GM21447 (cell line): ENCODE measurements around the gene EVC2.

Experiments used
- ATAC-seq: cut with Tn5 transposase; IDR thresholded peaks from one replicate; pipeline ENCODE4 v1.9.1; 2021; ENCODE audit not compliant: unreplicated experiment

The EVC2 gene

GRCh38 chr4:5678977-5679376 is 29.4 kb downstream of the EVC2 start:
- no peak for ATAC-seq

- ATAC-seq = no peak
Measured at GRCh38 chr4:5676763-5677162, 31.6 kb downstream of the EVC2 start.

- ATAC-seq = no peak
Measured at GRCh38 chr4:5666741-5667140, 41.6 kb downstream of the EVC2 start.

- ATAC-seq = no peak
Measured at GRCh38 chr4:5664778-5665177, 43.6 kb downstream of the EVC2 start.

- no peak for ATAC-seq
Measured at GRCh38 chr4:5662555-5662954, 45.8 kb downstream of the EVC2 start.

- no peak for ATAC-seq
Measured at GRCh38 chr4:5661237-5661636, 47.1 kb downstream of the EVC2 start.

- ATAC-seq = no peak
Measured at GRCh38 chr4:5660185-5660584, 48.2 kb downstream of the EVC2 start.

GRCh38 chr4:5658974-5659373 is 49.4 kb downstream of the EVC2 start:
- ATAC-seq = no peak

- ATAC-seq = no peak
Measured at GRCh38 chr4:5656415-5656814, 51.9 kb downstream of the EVC2 start.

- no peak for ATAC-seq
Measured at GRCh38 chr4:5654791-5655190, 53.6 kb downstream of the EVC2 start.

GRCh38 chr4:5651089-5651488 is 57.3 kb downstream of the EVC2 start:
- no peak for ATAC-seq

- no peak for ATAC-seq
Measured at GRCh38 chr4:5650040-5650439, 58.3 kb downstream of the EVC2 start.

- ATAC-seq = no peak
Measured at GRCh38 chr4:5647351-5647750, 61.0 kb downstream of the EVC2 start.

GRCh38 chr4:5640096-5640495 is 68.3 kb downstream of the EVC2 start:
- ATAC-seq = no peak

GRCh38 chr4:5639556-5639955 is 68.8 kb downstream of the EVC2 start:
- ATAC-seq = no peak

GRCh38 chr4:5638976-5639375 is 69.4 kb downstream of the EVC2 start:
- ATAC-seq = no peak

GRCh38 chr4:5638316-5638715 is 70.0 kb downstream of the EVC2 start:
- no peak for ATAC-seq

GRCh38 chr4:5636766-5637670 is 71.3 kb downstream of the EVC2 start:
- no peak for ATAC-seq

- no peak for ATAC-seq
Measured at GRCh38 chr4:5635826-5636195, 72.5 kb downstream of the EVC2 start.

GRCh38 chr4:5632571-5632970 is 75.8 kb downstream of the EVC2 start:
- no peak for ATAC-seq

GRCh38 chr4:5632066-5632440 is 76.3 kb downstream of the EVC2 start:
- no peak for ATAC-seq

GRCh38 chr4:5631352-5632065 is 76.8 kb downstream of the EVC2 start:
- no peak for ATAC-seq
